GM19240 (cell line): ENCODE measurements around the gene NLN.
"Not testable (repeated sequence)": the region's sequence is repeated elsewhere in the genome, so short reads cannot be mapped to it uniquely, and the experiment has no call there.

ENCODE experiments used
- DNase-seq: peaks from one replicate; pipeline ENCODE4 v3.0.0; 2011; ENCODE audit warnings: low spot score; ENCODE audit not compliant: insufficient read length

The NLN gene

GRCh38 chr5:65771266-65771665, 49.3 kb downstream of the NLN start:
- DNase-seq: no peak

- not testable (repeated sequence) for DNase-seq
These were observed 51.0 kb downstream of the NLN start for GRCh38 chr5:65772963-65773362.

- no peak for DNase-seq
These were observed 52.3 kb downstream of the NLN start for GRCh38 chr5:65774346-65774745.

GRCh38 chr5:65775476-65775875, 53.5 kb downstream of the NLN start:
- no peak for DNase-seq

- no peak for DNase-seq
These were observed 54.6 kb downstream of the NLN start for GRCh38 chr5:65776441-65777141.

GRCh38 chr5:65778126-65778525, 56.1 kb downstream of the NLN start:
- no peak for DNase-seq

- DNase-seq: no peak
These were observed 57.6 kb downstream of the NLN start for GRCh38 chr5:65779643-65780042.

GRCh38 chr5:65788296-65788695, 66.3 kb downstream of the NLN start:
- not testable (repeated sequence) for DNase-seq

GRCh38 chr5:65790371-65791163, 68.6 kb downstream of the NLN start:
- no peak for DNase-seq

- no peak for DNase-seq
These were observed 70.0 kb downstream of the NLN start for GRCh38 chr5:65791712-65792673.

GRCh38 chr5:65796269-65796668, 74.3 kb downstream of the NLN start:
- no peak for DNase-seq

- DNase-seq: no peak
These were observed 74.8 kb downstream of the NLN start for GRCh38 chr5:65796751-65797316.

GRCh38 chr5:65797481-65797880, 75.5 kb downstream of the NLN start:
- no peak for DNase-seq

GRCh38 chr5:65799857-65800256, 77.9 kb downstream of the NLN start:
- DNase-seq: no peak

GRCh38 chr5:65800775-65801174, 78.8 kb downstream of the NLN start:
- no peak for DNase-seq

GRCh38 chr5:65801352-65801783, 79.4 kb downstream of the NLN start:
- DNase-seq: no peak

- no peak for DNase-seq
These were observed 80.1 kb downstream of the NLN start for GRCh38 chr5:65802080-65802479.

- no peak for DNase-seq
These were observed 80.8 kb downstream of the NLN start for GRCh38 chr5:65802820-65803219.

- DNase-seq: no peak
These were observed 81.8 kb downstream of the NLN start for GRCh38 chr5:65803699-65804391.

- DNase-seq: no peak
These were observed 83.1 kb downstream of the NLN start for GRCh38 chr5:65805089-65805488.

GRCh38 chr5:65807494-65807893, 85.5 kb downstream of the NLN start:
- not testable (repeated sequence) for DNase-seq
